A673 (cell line): ENCODE measurements around the gene AQP11.

Source experiments
- EZH2 ChIP-seq: fragments of 200-600 bp; sonication (generic); IDR thresholded peaks from 2 replicates; pipeline ENCODE4 v1.6.1; 2017; ENCODE audit warnings: borderline replicate concordance, low read depth, mild to moderate bottlenecking, mixed read lengths, antibody characterized with exemption, low read length; ENCODE audit not compliant: poor library complexity, severe bottlenecking
- TF ChIP-seq, protein P1 (sequence below): fragments of 300-800, 200-600 bp; sonication (generic); conservative IDR thresholded peaks from 2 replicates; pipeline ENCODE4 v1.5.1; 2017; ENCODE audit warnings: low read depth, mild to moderate bottlenecking, antibody characterized with exemption, low read length, moderate library complexity, mixed read lengths

- TF ChIP-seq, protein P1, sequence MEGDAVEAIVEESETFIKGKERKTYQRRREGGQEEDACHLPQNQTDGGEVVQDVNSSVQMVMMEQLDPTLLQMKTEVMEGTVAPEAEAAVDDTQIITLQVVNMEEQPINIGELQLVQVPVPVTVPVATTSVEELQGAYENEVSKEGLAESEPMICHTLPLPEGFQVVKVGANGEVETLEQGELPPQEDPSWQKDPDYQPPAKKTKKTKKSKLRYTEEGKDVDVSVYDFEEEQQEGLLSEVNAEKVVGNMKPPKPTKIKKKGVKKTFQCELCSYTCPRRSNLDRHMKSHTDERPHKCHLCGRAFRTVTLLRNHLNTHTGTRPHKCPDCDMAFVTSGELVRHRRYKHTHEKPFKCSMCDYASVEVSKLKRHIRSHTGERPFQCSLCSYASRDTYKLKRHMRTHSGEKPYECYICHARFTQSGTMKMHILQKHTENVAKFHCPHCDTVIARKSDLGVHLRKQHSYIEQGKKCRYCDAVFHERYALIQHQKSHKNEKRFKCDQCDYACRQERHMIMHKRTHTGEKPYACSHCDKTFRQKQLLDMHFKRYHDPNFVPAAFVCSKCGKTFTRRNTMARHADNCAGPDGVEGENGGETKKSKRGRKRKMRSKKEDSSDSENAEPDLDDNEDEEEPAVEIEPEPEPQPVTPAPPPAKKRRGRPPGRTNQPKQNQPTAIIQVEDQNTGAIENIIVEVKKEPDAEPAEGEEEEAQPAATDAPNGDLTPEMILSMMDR, result no peak
- TF ChIP-seq EZH2, result no peak
Observed at GRCh38 chr11:77568306-77568705, 21.4 kb upstream of the AQP11 start.
